HG02885 (cell line): ENCODE measurements around the gene ABHD10.
A peak's percentile ranks its signal among the peaks of the same experiment; 100 is the strongest.

Source experiments
- ATAC-seq: cut with Tn5 transposase; IDR thresholded peaks from one replicate; pipeline ENCODE4 v1.9.1; 2021; ENCODE audit warnings: mild to moderate bottlenecking; ENCODE audit not compliant: unreplicated experiment, poor library complexity

Gene ABHD10

DNA sequence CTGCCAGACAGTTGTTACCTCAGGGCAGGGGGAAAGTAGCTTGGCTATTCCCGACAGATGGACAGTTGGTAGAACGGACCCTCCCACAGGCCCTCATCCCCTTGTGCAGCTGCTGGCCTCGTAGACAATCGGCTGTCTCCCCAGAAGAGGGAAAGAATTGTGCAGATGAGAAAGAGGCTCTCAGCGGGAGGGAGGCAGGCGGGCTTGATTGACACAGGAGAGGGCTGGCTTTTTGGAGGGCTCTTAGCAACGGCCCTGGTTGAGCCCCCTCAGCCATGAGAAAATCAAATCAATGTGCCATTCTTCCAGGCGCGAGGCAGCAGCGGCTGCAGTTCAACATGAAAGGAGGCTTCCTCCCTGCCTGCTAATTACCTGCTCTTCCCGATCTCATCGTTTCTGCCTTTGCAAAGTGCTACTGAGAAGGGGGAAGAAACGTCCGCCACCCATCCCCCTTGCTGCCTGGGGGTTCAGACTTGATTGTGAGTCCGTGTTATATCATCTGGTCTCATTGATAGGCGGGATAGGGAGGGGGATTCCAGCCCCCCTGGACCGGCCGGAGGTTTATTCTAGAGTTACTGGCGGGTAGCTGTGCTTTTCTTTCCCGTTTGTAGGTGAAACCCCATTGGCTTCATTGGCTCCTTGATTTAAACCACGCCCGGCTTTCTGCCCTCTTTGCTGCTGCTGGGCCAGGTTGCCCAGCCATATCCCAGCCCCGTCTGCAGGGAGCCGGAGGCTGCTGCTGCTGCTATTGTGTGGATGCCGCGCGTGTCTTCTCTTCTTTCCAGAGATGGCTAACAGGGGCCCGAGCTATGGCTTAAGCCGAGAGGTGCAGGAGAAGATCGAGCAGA is 20.0 kb downstream of the ABHD10 start, which contains the start of gene TAGLN3:
Gene TAGLN3, plus strand, starts transcription at position 287 of the 848 bp plus-strand sequence. Its CDS starts 501 bp downstream, at position 788.
- peak; percentile 51 for ATAC-seq

DNA sequence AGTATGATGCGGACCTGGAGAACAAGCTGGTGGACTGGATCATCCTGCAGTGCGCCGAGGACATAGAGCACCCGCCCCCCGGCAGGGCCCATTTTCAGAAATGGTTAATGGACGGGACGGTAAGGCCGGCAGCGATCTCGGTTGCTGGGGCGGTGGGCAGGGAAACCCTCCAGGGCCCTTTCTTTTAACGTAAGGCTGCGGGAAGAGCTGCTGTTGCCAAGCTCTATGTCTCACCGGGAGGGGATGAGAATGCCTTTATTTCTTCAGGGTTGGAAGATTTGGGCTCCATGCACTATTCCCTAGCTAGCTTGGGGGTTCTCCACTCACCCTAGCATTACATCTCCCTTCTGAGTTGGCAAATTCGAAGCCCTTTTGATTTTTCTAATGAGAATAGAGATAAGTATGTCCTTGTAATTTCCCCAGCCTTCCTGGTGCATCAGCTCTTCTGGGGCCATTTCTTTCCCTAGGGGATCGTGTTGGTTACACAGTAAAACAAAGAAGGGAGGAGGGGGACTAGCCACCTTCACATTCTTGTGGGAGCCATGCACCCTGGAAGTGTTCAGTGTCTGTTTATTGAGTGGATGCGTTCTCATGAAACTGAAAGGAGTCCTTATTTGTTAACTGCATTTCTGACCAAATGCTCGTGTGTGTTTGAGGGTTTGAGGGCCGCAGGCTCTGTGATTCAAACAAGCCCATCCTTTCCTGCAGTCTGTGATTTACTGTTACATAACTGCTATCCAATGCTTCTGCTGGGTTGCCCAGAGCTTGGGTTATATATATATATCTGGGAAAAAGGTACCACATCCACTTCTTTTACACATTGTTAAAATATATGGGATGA is 20.9 kb downstream of the ABHD10 start:
- ATAC-seq: no peak

DNA sequence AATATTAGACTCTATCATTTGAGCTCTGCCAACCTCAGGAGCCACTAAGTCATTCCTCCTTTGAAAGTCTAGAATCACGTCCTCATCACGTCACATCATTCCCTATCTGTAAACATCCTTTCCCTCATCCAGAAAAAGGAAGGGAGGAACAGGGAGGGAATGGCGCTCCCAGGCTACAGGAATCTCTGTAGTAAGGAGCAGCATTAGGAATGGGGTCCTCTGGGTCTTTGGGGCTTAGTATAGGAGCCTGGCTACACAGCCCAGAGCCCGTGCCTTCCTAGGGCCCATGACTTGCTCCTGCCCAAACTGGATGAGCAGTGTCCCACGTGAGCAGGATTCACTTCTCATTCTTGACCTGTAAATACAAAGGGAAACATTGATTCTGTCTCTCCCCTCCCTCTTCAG is 21.5 kb downstream of the ABHD10 start:
- no peak for ATAC-seq

DNA sequence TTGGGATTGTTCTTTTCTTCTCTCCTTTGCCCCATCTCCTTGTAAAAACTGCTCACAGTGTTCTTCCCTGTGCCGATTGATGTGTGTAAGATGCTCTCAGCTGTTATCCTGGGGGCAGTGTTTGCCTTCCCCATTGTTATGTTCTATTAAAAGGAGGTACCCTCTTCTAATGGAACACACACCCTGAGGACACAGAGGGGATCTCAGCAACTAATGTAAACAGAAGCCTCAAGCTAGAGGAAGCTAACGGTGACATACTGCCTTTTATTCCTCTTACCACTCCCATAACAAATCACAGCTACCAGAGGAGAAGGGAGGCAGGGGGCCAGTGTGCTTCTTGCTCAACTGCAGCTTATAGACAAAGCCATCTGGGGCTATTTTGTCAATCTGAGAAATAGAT is 22.1 kb downstream of the ABHD10 start:
- no peak for ATAC-seq

DNA sequence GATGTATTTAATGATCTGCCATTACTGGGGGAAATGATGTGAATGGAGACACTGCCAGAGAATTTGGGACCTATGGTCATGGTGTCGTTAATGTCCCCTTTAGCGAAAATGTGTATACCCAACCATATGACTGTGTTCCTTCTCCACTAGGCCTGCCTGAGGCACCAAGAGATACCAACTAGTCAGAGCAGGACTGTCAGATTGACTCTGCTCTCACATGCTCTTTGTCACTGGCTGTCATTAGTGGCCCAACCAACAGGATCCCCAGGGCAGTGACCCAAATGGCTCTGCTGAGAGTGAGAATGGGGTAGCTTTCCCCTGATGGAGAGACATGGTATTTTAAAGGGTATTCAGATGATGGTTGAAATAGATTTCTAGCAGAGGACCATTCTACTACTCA is 22.7 kb downstream of the ABHD10 start:
- no peak for ATAC-seq

DNA sequence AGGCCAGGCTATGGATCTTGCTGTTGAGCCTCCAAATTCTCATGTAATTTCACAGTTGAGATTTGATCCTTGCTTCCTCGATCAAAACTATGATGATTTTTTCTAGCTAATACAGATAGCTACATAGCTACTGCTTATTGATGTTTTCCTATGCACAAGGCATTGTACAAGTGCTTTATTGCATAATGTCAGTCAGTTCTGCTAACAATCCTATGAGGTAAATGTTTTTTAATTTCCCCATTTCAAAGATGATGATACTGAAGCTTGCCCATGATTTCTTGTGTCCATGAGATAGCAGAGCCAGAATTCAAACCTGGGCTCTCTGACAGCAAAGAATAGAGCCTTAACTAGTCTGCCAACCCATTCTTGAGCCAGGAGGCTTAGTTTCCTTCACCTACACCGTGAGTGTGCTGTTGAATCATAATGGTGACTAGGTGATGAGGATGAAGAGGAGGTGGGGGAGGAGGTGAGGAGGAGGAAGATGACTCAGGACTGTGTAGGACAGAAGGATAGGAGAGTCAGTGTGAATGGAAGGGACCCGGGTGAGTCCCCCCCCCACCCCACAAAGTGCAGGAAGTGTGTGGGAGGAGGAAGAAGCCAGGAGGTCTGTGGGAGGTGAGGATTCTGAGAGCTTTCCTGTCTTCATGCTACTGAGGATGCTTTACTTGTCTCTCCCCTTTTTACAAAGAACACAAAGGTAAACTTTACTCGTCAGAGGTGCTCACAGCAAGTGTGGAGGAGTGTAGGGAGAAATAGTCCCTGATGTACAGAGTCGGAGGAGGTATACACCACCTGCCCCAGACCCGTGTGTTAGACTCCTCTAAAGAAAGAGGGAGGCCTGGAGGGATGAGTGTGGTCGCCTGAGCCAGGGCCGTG is 23.5 kb downstream of the ABHD10 start:
- ATAC-seq: no peak

DNA sequence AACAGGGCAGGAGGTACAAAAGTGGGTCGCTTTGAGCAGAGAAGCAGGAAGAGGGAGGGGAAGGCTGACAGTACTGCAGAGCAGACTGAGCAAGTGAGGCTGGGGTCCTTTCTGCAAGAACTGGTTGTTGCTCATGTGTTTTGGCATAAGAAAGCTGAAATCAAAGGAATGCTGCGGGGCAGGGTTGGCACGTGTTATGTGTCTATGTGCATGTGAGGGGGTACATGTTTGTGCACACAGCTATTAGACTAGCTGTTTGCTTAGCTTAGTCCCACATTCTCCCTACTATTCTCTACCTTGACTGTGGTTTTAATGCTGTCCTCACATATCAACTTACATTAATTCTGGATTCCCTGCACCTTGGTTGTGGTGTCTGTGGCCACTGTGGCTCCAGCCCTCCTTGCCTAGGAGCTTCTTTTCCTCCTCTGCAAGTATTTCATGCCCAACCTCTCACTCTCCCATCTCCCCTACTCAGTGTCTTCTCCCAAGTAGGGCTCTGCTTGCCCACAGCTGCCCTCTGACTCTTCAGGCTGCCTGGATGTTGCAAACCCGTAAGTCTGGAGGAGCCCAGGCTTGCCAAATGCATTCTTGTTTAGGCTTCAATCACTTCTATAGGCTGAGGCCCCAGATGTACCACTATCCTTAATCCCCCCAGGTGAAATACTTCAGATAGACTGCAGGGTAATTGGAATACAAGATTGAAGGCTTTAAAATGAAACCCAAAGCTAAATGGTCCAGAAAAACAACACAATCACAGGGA is 24.7 kb downstream of the ABHD10 start:
- ATAC-seq: no peak

DNA sequence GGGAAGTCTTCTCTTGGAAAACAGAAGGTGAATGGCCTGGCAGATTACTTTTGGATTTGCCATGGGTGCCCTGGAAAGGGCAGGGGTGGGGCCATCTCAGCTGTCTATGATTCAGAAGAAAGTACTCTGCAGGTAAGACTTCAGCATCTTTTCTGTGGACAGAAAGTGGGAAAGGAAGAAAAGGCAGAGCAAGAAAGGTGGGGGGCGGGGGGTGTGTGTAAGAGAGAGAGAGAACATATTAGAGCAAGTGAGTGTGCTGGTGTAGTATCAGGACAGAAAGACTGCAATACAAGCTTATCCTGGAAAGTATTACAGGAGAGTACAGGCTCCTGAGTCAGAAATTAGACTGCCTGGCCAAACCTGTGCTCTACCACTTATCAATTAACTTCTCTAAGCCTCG is 25.4 kb downstream of the ABHD10 start:
- ATAC-seq: no peak

DNA sequence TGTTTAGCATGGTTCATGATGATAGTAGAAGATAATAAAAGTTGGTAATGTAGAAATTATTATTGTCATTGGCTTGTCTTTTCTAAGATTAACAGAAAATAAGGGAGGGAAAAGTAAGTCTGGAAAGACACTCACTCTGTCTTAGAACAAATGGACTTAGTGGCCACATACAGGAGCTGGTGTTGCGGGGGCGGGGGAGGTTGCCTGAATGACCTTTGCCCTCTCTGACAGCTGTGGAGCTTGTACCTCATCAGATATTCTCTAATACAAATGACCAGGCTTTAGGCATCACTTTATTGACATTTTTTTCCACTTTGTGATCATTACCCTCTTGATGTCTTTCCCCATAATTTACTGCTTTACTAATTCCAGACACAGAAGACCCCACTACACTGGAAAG is 25.8 kb downstream of the ABHD10 start:
- no peak for ATAC-seq

DNA sequence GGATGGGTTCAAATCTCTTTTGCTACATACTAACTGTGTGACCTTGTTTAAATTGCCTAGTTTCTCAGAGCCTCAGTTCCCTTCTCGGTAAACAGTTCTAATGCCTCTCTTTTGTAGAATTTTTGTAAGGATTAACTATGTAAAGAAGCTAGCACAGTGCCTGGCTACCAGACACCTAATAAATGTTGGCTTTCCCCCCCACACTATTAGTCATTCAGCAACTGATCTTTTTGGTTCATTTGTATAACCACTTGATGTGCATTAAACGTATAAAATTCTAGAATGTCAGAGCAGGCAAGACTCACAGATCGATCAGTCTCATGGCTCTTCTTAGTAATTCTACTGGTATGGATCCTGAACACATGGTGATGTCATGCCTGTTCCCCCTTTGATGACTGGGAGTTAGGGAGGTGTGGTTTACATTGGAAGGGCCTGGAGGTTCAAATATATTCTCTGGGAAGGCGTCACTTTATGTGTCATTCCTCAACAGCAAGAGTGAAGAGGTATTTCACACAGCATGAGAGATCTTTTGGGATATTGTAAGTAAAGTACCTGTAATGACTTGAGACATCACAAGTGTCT is 26.4 kb downstream of the ABHD10 start:
- ATAC-seq: no peak

DNA sequence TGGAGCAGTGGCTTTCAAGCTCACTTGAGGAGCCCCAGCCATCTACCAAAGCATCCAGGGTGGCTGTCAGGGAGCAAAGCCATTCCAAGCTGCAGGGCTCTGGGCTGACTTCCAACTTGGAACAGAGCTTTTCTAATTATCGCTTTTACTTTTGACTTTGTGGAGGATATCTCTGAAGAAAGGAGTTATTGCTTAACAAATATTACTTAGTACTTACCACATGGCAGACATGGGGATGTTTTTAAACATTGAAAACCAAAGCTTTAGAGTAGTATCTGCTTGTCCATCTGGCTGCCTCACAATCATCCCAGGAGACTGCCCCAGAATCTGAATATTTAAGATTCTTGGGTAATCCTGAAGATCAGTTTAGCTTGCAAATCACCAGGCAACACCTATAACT is 28.8 kb downstream of the ABHD10 start:
- ATAC-seq: no peak

DNA sequence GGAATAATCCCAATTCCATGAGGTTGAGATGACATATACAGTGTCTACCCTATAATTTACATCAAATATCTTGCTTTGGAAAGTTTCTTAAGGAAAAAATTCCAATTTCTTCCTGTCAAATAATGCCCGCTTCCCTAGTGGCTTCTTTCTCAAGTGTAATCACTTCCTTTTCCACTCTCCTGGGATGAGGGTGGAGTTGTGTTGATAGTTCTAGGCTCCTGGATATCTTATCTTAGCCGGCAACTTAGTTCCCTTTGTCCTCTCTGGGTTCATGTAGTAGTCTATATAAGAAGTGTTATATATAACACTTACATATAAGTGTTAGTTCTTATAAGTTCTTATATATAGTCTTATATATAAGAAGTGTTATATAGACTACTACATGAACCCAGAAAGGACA is 30.8 kb downstream of the ABHD10 start:
- ATAC-seq: no peak

DNA sequence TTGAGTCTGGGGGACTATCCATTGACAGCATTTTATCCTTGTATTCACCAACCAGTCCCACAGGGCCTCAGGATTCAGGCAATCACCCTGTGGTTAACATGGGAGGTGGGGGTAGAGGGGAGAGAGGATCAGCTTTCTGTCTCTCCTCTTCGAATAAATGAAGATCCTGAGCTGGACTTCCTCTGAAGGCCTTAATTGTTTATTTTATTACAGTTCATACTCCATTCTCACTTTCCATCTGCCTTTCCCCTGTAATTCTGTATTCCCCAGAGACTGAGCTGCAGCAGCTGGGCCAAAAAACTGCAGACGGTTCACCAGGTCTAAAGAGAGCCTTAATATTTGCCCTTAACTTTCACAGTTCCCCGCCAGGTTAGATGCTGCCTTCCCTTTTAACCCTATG is 31.8 kb downstream of the ABHD10 start:
- ATAC-seq: no peak

DNA sequence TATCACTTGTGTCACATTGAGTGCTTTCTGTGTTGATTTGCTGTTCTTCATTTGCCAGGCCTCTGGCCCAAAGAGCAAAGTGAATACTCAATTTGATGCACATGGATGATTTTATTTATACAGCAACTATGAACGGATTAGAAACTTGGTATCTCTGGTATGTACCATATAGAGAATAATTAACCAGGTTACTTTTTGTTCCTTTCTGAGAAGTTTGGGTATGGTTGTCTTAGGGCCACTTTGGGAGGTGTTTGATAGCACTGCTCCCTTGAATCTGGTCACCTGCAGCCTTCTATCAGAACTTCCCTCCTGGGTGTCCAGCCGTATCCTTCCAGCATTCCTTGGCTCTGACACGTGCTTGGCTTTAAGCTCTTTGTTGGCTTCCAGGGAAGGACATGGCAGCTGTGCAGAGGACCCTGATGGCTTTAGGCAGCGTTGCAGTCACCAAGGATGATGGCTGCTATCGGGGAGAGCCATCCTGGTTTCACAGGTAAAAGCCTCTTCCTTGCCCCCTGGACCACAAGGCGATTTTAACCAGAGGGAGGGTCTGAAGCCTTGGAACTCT is 32.6 kb downstream of the ABHD10 start:
- no peak for ATAC-seq

DNA sequence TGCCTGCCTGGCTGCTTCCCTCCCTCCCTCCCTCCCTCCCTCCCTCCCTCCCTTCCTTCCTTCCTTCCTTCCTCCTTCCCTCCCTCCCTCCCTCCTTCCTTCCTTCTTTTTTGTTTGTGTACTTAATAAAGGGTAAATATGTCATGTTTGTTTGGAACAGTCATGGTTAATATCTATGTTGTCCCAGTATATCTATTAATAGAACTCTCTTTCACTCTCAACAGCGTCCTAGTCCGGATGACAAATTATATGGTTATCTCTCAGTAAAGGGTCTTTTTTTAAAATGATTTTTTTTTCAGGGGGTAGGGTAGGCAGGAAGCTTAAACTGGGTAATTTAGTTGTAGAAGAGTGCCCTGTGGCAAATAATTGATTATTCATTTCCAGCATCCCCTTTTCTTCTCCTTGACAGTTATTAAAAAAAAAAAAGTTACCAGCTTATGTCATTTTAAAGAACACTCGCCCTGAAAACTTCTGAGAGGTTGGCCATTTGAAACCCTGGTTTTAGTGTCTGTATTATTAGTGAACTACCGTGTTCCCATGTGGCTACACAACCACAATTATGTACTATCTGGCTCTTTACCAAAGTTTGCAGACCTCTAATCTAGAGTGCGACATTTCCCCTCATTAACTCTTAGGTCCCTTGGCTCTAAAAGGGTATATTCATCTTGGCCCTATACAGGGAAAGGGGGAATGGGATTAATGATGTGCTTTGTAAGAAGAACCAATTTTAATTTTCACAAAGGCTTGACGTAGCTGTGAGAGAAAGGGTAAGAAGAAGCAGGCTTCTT is 33.6 kb downstream of the ABHD10 start:
- no peak for ATAC-seq

DNA sequence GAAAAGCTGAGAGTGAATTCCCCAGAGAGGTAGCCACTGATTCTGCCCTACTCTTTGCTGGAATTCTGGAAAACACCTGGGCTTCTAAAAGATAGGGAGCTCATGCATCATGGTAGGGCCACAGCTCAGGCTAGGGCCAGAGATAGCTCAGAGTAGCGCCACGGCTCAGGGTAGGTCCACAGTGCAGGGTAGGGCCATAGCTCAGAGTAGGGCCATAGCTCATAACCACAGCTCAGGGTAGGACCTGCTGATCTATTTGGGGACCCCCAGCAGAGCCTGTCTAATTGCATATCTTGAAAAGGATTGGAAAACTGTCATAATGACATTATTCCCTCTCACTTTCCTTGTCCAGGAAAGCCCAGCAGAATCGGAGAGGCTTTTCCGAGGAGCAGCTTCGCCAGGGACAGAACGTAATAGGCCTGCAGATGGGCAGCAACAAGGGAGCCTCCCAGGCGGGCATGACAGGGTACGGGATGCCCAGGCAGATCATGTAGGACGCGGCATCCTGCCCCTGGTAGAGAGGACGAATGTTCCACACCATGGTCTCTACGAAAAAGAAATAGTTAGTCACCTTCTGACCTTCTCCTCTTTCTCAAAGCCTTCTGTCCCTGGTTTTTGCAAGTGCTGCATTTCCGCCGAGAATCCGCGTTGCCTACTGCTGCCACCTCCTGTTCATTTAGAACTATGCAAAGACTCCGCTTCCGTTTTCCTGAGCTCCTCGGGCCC is 34.4 kb downstream of the ABHD10 start:
- peak; percentile 92 for ATAC-seq

DNA sequence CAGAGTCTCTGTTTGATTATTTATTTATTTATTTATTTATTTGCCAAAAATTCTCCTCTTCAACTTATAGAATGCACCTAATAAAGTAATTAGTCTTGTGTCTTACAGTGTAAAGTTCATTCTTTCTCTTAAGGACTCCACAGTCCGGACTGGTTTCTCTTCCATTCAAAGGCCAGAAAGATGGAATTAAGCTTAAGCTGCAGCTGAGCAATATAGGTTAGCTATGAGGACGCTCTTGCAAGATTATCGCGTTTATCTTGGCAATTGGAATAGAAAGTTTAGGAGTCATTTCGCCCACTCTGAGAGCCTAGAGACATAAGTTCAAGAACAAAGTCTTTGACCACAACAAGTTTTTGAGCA is 34.9 kb downstream of the ABHD10 start:
- ATAC-seq: peak; percentile 22

DNA sequence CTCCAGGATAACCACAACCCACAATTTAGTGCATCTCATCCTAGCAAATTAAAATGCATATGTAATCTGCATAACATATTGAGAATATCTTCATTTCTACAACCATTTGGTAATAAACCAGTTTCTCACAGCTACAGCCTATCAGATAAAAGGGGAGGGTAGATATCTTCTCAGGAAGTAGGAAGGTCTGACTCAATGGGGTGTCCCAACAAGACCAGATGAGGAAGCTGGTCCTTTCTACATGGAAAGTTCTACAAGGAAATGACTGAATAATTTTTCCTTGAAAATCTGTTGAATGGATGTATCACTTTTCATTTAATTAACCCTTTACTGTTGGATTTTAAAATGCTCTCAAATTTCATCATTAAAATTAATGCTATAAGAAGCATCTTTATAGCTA is 38.3 kb downstream of the ABHD10 start:
- ATAC-seq: no peak
